Neural progenitor cell (in vitro differentiated cells): ENCODE data around the gene DCUN1D3. TPM values are rescaled to one million over a fixed set of nuclear protein-coding genes. Genes with fewer than 3 reads are reported as not detected.
"Not testable (repeated sequence)": the region's sequence is repeated elsewhere in the genome, so short reads cannot be mapped to it uniquely, and the experiment has no call there.

ENCODE experiments used
- DNase-seq: peaks from one replicate; pipeline ENCODE4 v3.0.0-alpha.2; 2016; ENCODE audit warnings: low spot score
- H2AFZ ChIP-seq: fragments of 200-600 bp; sonication (generic); replicated peaks from 2 replicates; pipeline ENCODE4 v1.6.1; 2016; ENCODE audit warnings: antibody characterized with exemption
- H3F3A ChIP-seq: fragments of 200-600 bp; sonication (generic); 2 replicates; pipeline ENCODE4 v1.6.1; 2016; ENCODE audit warnings: antibody characterized with exemption, low read depth
- H3K27ac ChIP-seq: fragments of 200-600 bp; sonication (generic); 2 replicates; pipeline ENCODE4 v1.5.1; 2016; ENCODE audit warnings: mild to moderate bottlenecking
- H3K27me3 ChIP-seq: fragments of 200-600 bp; sonication (generic); 2 replicates; pipeline ENCODE4 v1.6.1; 2016; ENCODE audit warnings: mild to moderate bottlenecking, moderate library complexity
- H3K36me3 ChIP-seq: fragments of 200-600 bp; sonication (generic); 2 replicates; pipeline ENCODE4 v1.5.1; 2016
- H3K4me1 ChIP-seq: fragments of 200-600 bp; sonication (generic); 2 replicates; pipeline ENCODE4 v1.6.1; 2016; ENCODE audit warnings: mixed run types
- H3K4me2 ChIP-seq: fragments of 200-600 bp; sonication (generic); 2 replicates; pipeline ENCODE4 v1.6.1; 2016
- H3K4me3 ChIP-seq: fragments of 200-600 bp; sonication (generic); 2 replicates; pipeline ENCODE4 v1.5.1; 2016
- H3K79me2 ChIP-seq: fragments of 200-600 bp; sonication (generic); 2 replicates; pipeline ENCODE4 v1.6.1; 2016; ENCODE audit warnings: low read depth
- H3K9ac ChIP-seq: fragments of 200-600 bp; sonication (generic); 2 replicates; pipeline ENCODE4 v1.6.1; 2016
- H3K9me3 ChIP-seq: fragments of 200-600 bp; sonication (generic); 2 replicates; pipeline ENCODE4 v1.5.1; 2016; ENCODE audit warnings: low read depth
- H4K20me1 ChIP-seq: fragments of 200-600 bp; sonication (generic); 2 replicates; pipeline ENCODE4 v1.6.1; 2016; ENCODE audit warnings: low read depth
- H3K27ac Mint-ChIP-seq: 3 replicates; pipeline ENCODE4 v1.8.0; 2021; ENCODE audit warnings: mixed read lengths
- H3K27me3 Mint-ChIP-seq: 2 replicates; pipeline ENCODE4 v1.8.0; 2022; ENCODE audit warnings: low read depth, mild to moderate bottlenecking, inconsistent platforms, moderate library complexity, mixed read lengths; ENCODE audit not compliant: insufficient read depth
- H3K36me3 Mint-ChIP-seq: 3 replicates; pipeline ENCODE4 v1.8.0; 2021; ENCODE audit warnings: mixed read lengths
- H3K4me1 Mint-ChIP-seq: 3 replicates; pipeline ENCODE4 v1.8.0; 2021; ENCODE audit warnings: mixed read lengths
- H3K4me3 Mint-ChIP-seq: 3 replicates; pipeline ENCODE4 v1.8.0; 2021; ENCODE audit warnings: mild to moderate bottlenecking, moderate library complexity, mixed read lengths
- H3K9me3 Mint-ChIP-seq: 3 replicates; pipeline ENCODE4 v1.8.0; 2020; ENCODE audit warnings: mixed read lengths
- CTCF ChIP-seq: fragments of 200-600 bp; sonication (generic); IDR thresholded peaks from 2 replicates; pipeline ENCODE4 v1.5.1; 2017; ENCODE audit warnings: antibody characterized with exemption, mild to moderate bottlenecking
- EZH2 ChIP-seq: fragments of 200-600 bp; sonication (generic); IDR thresholded peaks from 2 replicates; pipeline ENCODE4 v1.6.1; 2017; ENCODE audit warnings: antibody characterized with exemption, mild to moderate bottlenecking, moderate library complexity
- EZH2phosphoT487 ChIP-seq: fragments of 200-600 bp; sonication (generic); IDR thresholded peaks from 2 replicates; pipeline ENCODE4 v1.6.1; 2017; ENCODE audit warnings: antibody characterized with exemption
- total RNA-seq: library from RNA; depleted of rRNA; stranded (reverse); fragments of >200 nt; gene quantifications from 2 replicates; pipeline ENCODE4 v1.2.3, GENCODE V29; 2015; ENCODE audit warnings: low replicate concordance

The DCUN1D3 gene
- total RNA-seq, 1 donor from 2014 or later: 18.2 TPM

- TF ChIP-seq EZH2phosphoT487 (no peak), EZH2 (no peak)
- H3K36me3 Mint-ChIP-seq: peaks cover 16% of the 10 kb centered on the region
- no peak overlapping the region for H3K27ac Mint-ChIP-seq
- H3K4me2 ChIP-seq: no peak overlapping the region
- H3K27me3 ChIP-seq: no peaks in the 10 kb centered on the region
- no peaks in the 10 kb centered on the region for H3K9me3 ChIP-seq
- peaks cover 7% of the 10 kb centered on the region for H3K36me3 ChIP-seq
- no peaks in the 10 kb centered on the region for H3K27me3 Mint-ChIP-seq
- no peak for DNase-seq
- H3F3A ChIP-seq: peaks cover 8% of the 10 kb centered on the region
- H2AFZ ChIP-seq: no peak overlapping the region
- H3K4me1 Mint-ChIP-seq: peaks cover 3% of the 10 kb centered on the region
- no peaks in the 10 kb centered on the region for H4K20me1 ChIP-seq
- no peak overlapping the region for H3K4me3 Mint-ChIP-seq
- peaks cover 7% of the 10 kb centered on the region for H3K79me2 ChIP-seq
- H3K4me3 ChIP-seq: no peak overlapping the region
- no peaks in the 10 kb centered on the region for H3K9me3 Mint-ChIP-seq
- H3K27ac ChIP-seq: no peak overlapping the region
- no peak overlapping the region for H3K9ac ChIP-seq
- H3K4me1 ChIP-seq: peaks cover 5% of the 10 kb centered on the region
These were observed 88.2 kb downstream of the DCUN1D3 start for GRCh38 chr16:20811889-20812439.

DNA sequence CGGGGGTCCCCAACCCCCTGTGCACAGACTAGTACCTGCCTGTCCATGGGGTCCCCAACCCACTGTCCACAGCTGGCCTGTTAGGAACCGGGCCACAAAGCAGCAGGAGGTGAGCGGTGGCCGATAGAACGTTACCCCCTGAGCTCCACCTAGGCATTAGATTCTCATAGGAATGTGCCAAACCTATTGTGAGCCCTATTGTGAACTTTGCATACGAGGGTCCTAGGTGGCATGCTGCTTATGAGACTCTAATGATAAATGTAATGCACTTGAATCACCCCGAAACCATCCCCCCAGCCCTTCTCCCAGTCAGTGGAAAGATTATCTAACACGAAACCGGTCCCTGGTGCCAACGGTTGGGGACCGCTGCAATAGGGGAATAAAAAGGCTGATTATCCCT, 92.3 kb downstream of the DCUN1D3 start:
- peaks cover 18% of the 10 kb centered on the region for H3K79me2 ChIP-seq
- peaks cover 9% of the 10 kb centered on the region for H3K4me1 ChIP-seq
- H3K4me1 Mint-ChIP-seq: peaks cover 7% of the 10 kb centered on the region
- peak overlapping the region; percentile 78 for H3K4me3 ChIP-seq
- H3K9me3 ChIP-seq: no peaks in the 10 kb centered on the region
- no peak for DNase-seq
- H3K9ac ChIP-seq: no peak overlapping the region
- peaks cover 14% of the 10 kb centered on the region for H3F3A ChIP-seq
- no peaks in the 10 kb centered on the region for H3K27me3 ChIP-seq
- H3K4me3 Mint-ChIP-seq: peak overlapping the region; percentile 98
- peaks cover 6% of the 10 kb centered on the region for H3K36me3 Mint-ChIP-seq
- no peaks in the 10 kb centered on the region for H3K36me3 ChIP-seq
- no peaks in the 10 kb centered on the region for H4K20me1 ChIP-seq
- TF ChIP-seq CTCF (no peak), EZH2 (no peak), EZH2phosphoT487 (no peak)
- no peaks in the 10 kb centered on the region for H3K27me3 Mint-ChIP-seq
- peak overlapping the region; percentile 89 for H3K4me2 ChIP-seq
- no peak overlapping the region for H3K27ac Mint-ChIP-seq
- H2AFZ ChIP-seq: no peak overlapping the region
- no peak overlapping the region for H3K27ac ChIP-seq
- no peaks in the 10 kb centered on the region for H3K9me3 Mint-ChIP-seq

- H3K4me3 ChIP-seq: peak within 1 kb of the TSS; percentile 78
- peak within 1 kb of the TSS; percentile 89 for H3K4me2 ChIP-seq
- peaks cover 14% of the 10 kb centered on the region for H3F3A ChIP-seq
- H3K4me1 Mint-ChIP-seq: peaks cover 7% of the 10 kb centered on the region
- H3K4me3 Mint-ChIP-seq: peak within 1 kb of the TSS; percentile 98
- H3K36me3 ChIP-seq: no peaks in the 10 kb centered on the region
- no peaks in the 10 kb centered on the region for H3K9me3 Mint-ChIP-seq
- peaks cover 18% of the 10 kb centered on the region for H3K79me2 ChIP-seq
- H3K27ac ChIP-seq: peak within 1 kb of the TSS; percentile 88
- H3K9me3 ChIP-seq: no peaks in the 10 kb centered on the region
- TF ChIP-seq EZH2 (no peak), CTCF (peak; percentile 45), EZH2phosphoT487 (no peak)
- no peaks in the 10 kb centered on the region for H4K20me1 ChIP-seq
- peaks cover 9% of the 10 kb centered on the region for H3K4me1 ChIP-seq
- no peaks in the 10 kb centered on the region for H3K27me3 ChIP-seq
- peak; percentile 95 for DNase-seq
- H3K27me3 Mint-ChIP-seq: no peaks in the 10 kb centered on the region
- peaks cover 6% of the 10 kb centered on the region for H3K36me3 Mint-ChIP-seq
- peak within 1 kb of the TSS; percentile 98 for H2AFZ ChIP-seq
- H3K27ac Mint-ChIP-seq: peak within 1 kb of the TSS; percentile 99
- H3K9ac ChIP-seq: peak within 1 kb of the TSS; percentile 66
These were observed 93.7 kb downstream of the DCUN1D3 start, which contains the start of the genes ERI2 and REXO5 for GRCh38 chr16:20806168-20807050. TSS of gene ERI2 (minus strand) at chr16:20806472. CDS start at chr16:20806430, 42 bp downstream. TSS of gene REXO5 (plus strand) at chr16:20806527. CDS start at chr16:20806954, 427 bp downstream.

DNA sequence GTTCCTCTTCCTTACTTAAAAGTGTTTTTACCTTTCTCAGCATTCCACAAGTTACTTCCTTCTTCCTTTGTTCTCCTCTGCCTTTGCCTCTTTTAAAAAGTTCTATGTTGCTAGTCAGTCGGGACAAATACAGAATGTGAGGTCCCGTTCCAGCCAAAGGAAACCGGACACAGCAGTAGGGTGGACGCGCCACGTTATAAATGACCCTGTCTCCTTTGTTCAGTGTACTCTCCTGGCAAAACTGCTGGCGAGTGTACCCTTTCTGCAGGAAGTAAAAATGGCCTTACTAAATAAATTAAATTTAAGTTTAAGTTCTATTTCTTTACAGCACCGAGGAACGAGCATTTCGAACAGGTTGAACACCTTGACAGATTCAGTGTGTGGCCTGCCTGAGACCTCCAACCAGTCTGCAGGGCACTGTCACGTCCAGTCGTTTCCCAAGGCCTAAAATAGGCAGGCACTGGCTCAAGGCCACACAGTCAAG, 94.4 kb downstream of the DCUN1D3 start:
- peak overlapping the region; percentile 99 for H3K27ac Mint-ChIP-seq

More for the DNA sequence above, 94.4 kb downstream of the DCUN1D3 start:
- not testable (repeated sequence) for H3K36me3 ChIP-seq, H3K9me3 Mint-ChIP-seq, H3K27ac ChIP-seq, H3K4me1 ChIP-seq, H3K4me1 Mint-ChIP-seq, H3K27me3 Mint-ChIP-seq, DNase-seq, H4K20me1 ChIP-seq, H3K27me3 ChIP-seq, H3K9me3 ChIP-seq, H3K36me3 Mint-ChIP-seq
- H3K9ac ChIP-seq: peak overlapping the region; percentile 40
- H3K4me2 ChIP-seq: peak overlapping the region; percentile 89
- peak overlapping the region; percentile 78 for H3K4me3 ChIP-seq
- H3K4me3 Mint-ChIP-seq: peak overlapping the region; percentile 98
- peaks cover 18% of the 10 kb centered on the region for H3K79me2 ChIP-seq
- H3F3A ChIP-seq: peaks cover 14% of the 10 kb centered on the region
- H2AFZ ChIP-seq: peak overlapping the region; percentile 98
